Neural progenitor cell (in vitro differentiated cells): ENCODE results near the gene ARHGAP19.

ENCODE experiments used
- EZH2 ChIP-seq: fragments of 200-600 bp; sonication (generic); IDR thresholded peaks from 2 replicates; pipeline ENCODE4 v1.6.1; 2017; ENCODE audit warnings: antibody characterized with exemption, mild to moderate bottlenecking, moderate library complexity
- EZH2phosphoT487 ChIP-seq: fragments of 200-600 bp; sonication (generic); IDR thresholded peaks from 2 replicates; pipeline ENCODE4 v1.6.1; 2017; ENCODE audit warnings: antibody characterized with exemption
- TF ChIP-seq, protein P1 (sequence below): fragments of 200-600 bp; sonication (generic); IDR thresholded peaks from 2 replicates; pipeline ENCODE4 v1.5.1; 2017; ENCODE audit warnings: antibody characterized with exemption, mild to moderate bottlenecking

GRCh38 chr10:97267671-97268070 lies 24.8 kb downstream of the ARHGAP19 start:
- TF ChIP-seq, protein P1, sequence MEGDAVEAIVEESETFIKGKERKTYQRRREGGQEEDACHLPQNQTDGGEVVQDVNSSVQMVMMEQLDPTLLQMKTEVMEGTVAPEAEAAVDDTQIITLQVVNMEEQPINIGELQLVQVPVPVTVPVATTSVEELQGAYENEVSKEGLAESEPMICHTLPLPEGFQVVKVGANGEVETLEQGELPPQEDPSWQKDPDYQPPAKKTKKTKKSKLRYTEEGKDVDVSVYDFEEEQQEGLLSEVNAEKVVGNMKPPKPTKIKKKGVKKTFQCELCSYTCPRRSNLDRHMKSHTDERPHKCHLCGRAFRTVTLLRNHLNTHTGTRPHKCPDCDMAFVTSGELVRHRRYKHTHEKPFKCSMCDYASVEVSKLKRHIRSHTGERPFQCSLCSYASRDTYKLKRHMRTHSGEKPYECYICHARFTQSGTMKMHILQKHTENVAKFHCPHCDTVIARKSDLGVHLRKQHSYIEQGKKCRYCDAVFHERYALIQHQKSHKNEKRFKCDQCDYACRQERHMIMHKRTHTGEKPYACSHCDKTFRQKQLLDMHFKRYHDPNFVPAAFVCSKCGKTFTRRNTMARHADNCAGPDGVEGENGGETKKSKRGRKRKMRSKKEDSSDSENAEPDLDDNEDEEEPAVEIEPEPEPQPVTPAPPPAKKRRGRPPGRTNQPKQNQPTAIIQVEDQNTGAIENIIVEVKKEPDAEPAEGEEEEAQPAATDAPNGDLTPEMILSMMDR, result no peak
- TF ChIP-seq EZH2phosphoT487 (no peak), EZH2 (no peak)
